Osteoblast (primary cell): ENCODE measurements around the gene MAMDC2. TPM values are rescaled to one million over a fixed set of nuclear protein-coding genes. Genes with fewer than 3 reads are reported as not detected.

Experiments used
- DNase-seq: peaks from one replicate; pipeline ENCODE4 v3.0.0; 2011; ENCODE audit warnings: low spot score, mixed read lengths; ENCODE audit not compliant: insufficient read length; ENCODE audit errors: missing footprints
- H2AFZ ChIP-seq: 2 replicates; pipeline ENCODE4 v1.6.0; 2011; ENCODE audit warnings: mild to moderate bottlenecking, low read length
- H3K27ac ChIP-seq: 2 replicates; pipeline ENCODE4 v1.5.1; 2011; ENCODE audit warnings: mild to moderate bottlenecking, low read depth, low read length, moderate library complexity
- H3K27me3 ChIP-seq: 2 replicates; pipeline ENCODE4 v1.6.0; 2012; ENCODE audit warnings: mild to moderate bottlenecking, control low read depth, inconsistent platforms, low read length, moderate library complexity; ENCODE audit not compliant: insufficient read depth
- H3K36me3 ChIP-seq: 2 replicates; pipeline ENCODE4 v1.5.1; 2011; ENCODE audit warnings: mild to moderate bottlenecking, low read length, control low read depth, moderate library complexity; ENCODE audit not compliant: insufficient read depth
- H3K4me1 ChIP-seq: 2 replicates; pipeline ENCODE4 v1.5.1; 2011; ENCODE audit warnings: mild to moderate bottlenecking, low read length, control low read depth, moderate library complexity; ENCODE audit not compliant: insufficient read depth
- H3K4me2 ChIP-seq: 2 replicates; pipeline ENCODE4 v1.6.0; 2011; ENCODE audit warnings: mild to moderate bottlenecking, low read length; ENCODE audit not compliant: insufficient read depth
- H3K4me3 ChIP-seq: fragments of 200-600 bp; sonication (generic); 3 replicates; pipeline ENCODE4 v1.5.1; 2012; ENCODE audit warnings: mild to moderate bottlenecking, low read length, inconsistent platforms; ENCODE audit not compliant: insufficient read depth
- H3K79me2 ChIP-seq: 2 replicates; pipeline ENCODE4 v1.6.0; 2012; ENCODE audit warnings: mild to moderate bottlenecking, low read length, control low read depth, inconsistent platforms; ENCODE audit not compliant: insufficient read depth
- H3K9me3 ChIP-seq: 2 replicates; pipeline ENCODE4 v1.5.1; 2011; ENCODE audit warnings: low read depth, low read length, control low read depth
- H4K20me1 ChIP-seq: 2 replicates; pipeline ENCODE4 v1.6.0; 2012; ENCODE audit warnings: mild to moderate bottlenecking, low read length, control low read depth; ENCODE audit not compliant: insufficient read depth
- CTCF ChIP-seq: IDR thresholded peaks from 2 replicates; pipeline ENCODE4 v1.5.1; 2011; ENCODE audit warnings: mild to moderate bottlenecking, low read depth, low read length, moderate library complexity; ENCODE audit errors: extremely low read depth
- total RNA-seq: library from RNA; depleted of rRNA; stranded (reverse); fragments of >200 nt; gene quantifications from 2 replicates; pipeline ENCODE4 v1.2.3, GENCODE V29; 2012

MAMDC2 gene
- total RNA-seq, 1 donor = 1.4 TPM

GRCh38 chr9:70006306-70006705 is 37.3 kb upstream of the MAMDC2 start:
- Histone ChIP-seq H3K4me3 (no peak overlapping the region), H3K4me2 (no peak overlapping the region), H3K36me3 (no peaks in the 10 kb centered on the region), H3K27me3 (no peaks in the 10 kb centered on the region), H3K27ac (peak overlapping the region; percentile 38), H3K79me2 (no peaks in the 10 kb centered on the region), H3K9me3 (no peaks in the 10 kb centered on the region), H4K20me1 (no peaks in the 10 kb centered on the region), H3K4me1 (peaks cover 23% of the 10 kb centered on the region), H2AFZ (peak overlapping the region; percentile 72)
- DNase-seq = no peak
- TF ChIP-seq CTCF = no peak

GRCh38 chr9:70007831-70008230 is 35.8 kb upstream of the MAMDC2 start:
- no peaks in the 10 kb centered on the region for H3K79me2 ChIP-seq
- no peaks in the 10 kb centered on the region for H3K9me3 ChIP-seq
- no peak for TF ChIP-seq CTCF
- H3K4me3 ChIP-seq = no peak overlapping the region
- no peaks in the 10 kb centered on the region for H3K27me3 ChIP-seq
- no peaks in the 10 kb centered on the region for H3K36me3 ChIP-seq
- peaks cover 23% of the 10 kb centered on the region for H3K4me1 ChIP-seq
- H3K27ac ChIP-seq = no peak overlapping the region
- no peak for DNase-seq
- H3K4me2 ChIP-seq = no peak overlapping the region
- H4K20me1 ChIP-seq = no peaks in the 10 kb centered on the region
- H2AFZ ChIP-seq = no peak overlapping the region

GRCh38 chr9:70010015-70010414 is 33.6 kb upstream of the MAMDC2 start:
- no peak overlapping the region for H3K27ac ChIP-seq
- no peak overlapping the region for H3K4me3 ChIP-seq
- H3K79me2 ChIP-seq = no peaks in the 10 kb centered on the region
- H3K4me2 ChIP-seq = no peak overlapping the region
- H3K4me1 ChIP-seq = peaks cover 14% of the 10 kb centered on the region
- no peaks in the 10 kb centered on the region for H3K9me3 ChIP-seq
- TF ChIP-seq CTCF = no peak
- H2AFZ ChIP-seq = no peak overlapping the region
- no peaks in the 10 kb centered on the region for H3K36me3 ChIP-seq
- no peaks in the 10 kb centered on the region for H4K20me1 ChIP-seq
- H3K27me3 ChIP-seq = no peaks in the 10 kb centered on the region
- no peak for DNase-seq

DNA sequence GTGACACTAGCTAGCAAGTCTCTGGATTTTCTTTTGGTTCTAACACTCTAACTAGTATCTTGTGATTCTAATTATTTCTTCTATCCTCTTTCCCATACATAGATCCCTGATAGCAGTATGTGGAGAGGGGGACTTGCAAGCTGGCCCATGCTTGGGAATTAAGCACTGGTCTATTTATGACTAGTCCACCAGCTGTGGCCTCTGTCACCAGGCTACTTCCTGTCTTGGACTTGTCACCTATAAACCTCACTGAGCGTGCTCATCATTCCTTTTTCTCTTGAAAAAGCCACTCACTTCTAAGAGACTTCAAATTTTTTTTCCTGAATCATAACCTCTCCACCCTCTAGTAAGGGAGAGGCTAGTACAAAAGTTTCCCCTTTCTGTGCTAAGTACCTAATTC is 32.3 kb upstream of the MAMDC2 start:
- no peak for DNase-seq
- Histone ChIP-seq H2AFZ (no peak overlapping the region), H3K79me2 (no peaks in the 10 kb centered on the region), H3K36me3 (no peaks in the 10 kb centered on the region), H3K27me3 (no peaks in the 10 kb centered on the region), H4K20me1 (no peaks in the 10 kb centered on the region), H3K4me3 (no peak overlapping the region), H3K27ac (no peak overlapping the region), H3K4me2 (no peak overlapping the region), H3K4me1 (peaks cover 7% of the 10 kb centered on the region), H3K9me3 (no peaks in the 10 kb centered on the region)
- TF ChIP-seq CTCF = no peak
